ENCODE data around the gene MAP1LC3B. TPM values are rescaled to one million over a fixed set of nuclear protein-coding genes. Genes with fewer than 3 reads are reported as not detected.

The MAP1LC3B gene
- total RNA-seq, 1 donor: 44.5 TPM

DNA sequence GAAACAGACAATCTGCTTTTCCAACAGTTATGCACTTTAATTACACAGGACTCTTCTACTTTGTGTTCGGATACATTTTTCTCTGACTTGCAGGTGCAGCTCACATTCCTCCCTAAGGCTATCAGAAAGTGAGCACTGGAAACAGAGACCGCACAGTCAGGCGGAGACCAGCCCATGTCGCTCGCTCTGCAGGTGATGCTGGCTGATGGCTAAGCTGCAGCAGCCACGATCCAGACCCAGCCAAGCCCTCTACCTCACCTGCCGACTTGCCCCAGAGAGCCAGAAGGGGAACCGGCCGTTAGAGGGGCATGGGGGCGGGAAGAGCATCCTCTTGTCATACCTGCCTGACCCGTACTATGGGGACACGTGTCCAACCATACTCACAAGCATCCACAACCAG lies 33.8 kb downstream of the MAP1LC3B start:
- no peak overlapping the region for H3K4me3 ChIP-seq (ENCODE audit: insufficient read depth, low read length)
- no peaks in the 10 kb centered on the region for H3K4me1 ChIP-seq (ENCODE audit: insufficient read depth, low read length)
- no peak overlapping the region for H3K27ac ChIP-seq (ENCODE audit: low read depth, low read length)
- no peak for DNase-seq (ENCODE audit: insufficient read length, low spot score, missing footprints)
- peaks cover 21% of the 10 kb centered on the region for H4K20me1 ChIP-seq (ENCODE audit: insufficient read depth, low read length)
- no peak overlapping the region for H3K4me2 ChIP-seq (ENCODE audit: insufficient read depth, low read length)
- H3K79me2 ChIP-seq (ENCODE audit: insufficient read depth, low read length): peaks cover 25% of the 10 kb centered on the region
- no peaks in the 10 kb centered on the region for H3K9me3 ChIP-seq (ENCODE audit: low read depth, low read length)
- TF ChIP-seq, protein P1, sequence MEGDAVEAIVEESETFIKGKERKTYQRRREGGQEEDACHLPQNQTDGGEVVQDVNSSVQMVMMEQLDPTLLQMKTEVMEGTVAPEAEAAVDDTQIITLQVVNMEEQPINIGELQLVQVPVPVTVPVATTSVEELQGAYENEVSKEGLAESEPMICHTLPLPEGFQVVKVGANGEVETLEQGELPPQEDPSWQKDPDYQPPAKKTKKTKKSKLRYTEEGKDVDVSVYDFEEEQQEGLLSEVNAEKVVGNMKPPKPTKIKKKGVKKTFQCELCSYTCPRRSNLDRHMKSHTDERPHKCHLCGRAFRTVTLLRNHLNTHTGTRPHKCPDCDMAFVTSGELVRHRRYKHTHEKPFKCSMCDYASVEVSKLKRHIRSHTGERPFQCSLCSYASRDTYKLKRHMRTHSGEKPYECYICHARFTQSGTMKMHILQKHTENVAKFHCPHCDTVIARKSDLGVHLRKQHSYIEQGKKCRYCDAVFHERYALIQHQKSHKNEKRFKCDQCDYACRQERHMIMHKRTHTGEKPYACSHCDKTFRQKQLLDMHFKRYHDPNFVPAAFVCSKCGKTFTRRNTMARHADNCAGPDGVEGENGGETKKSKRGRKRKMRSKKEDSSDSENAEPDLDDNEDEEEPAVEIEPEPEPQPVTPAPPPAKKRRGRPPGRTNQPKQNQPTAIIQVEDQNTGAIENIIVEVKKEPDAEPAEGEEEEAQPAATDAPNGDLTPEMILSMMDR (IDR thresholded peaks at IDR 0.05; ENCODE audit: extremely low read depth, low read depth, low read length): no peak
- peaks cover 20% of the 10 kb centered on the region for H3K36me3 ChIP-seq (ENCODE audit: insufficient read depth, low read length)
- no peaks in the 10 kb centered on the region for H3K27me3 ChIP-seq (ENCODE audit: insufficient read depth, low read length)
- no peak overlapping the region for H2AFZ ChIP-seq (ENCODE audit: low read length)

DNA sequence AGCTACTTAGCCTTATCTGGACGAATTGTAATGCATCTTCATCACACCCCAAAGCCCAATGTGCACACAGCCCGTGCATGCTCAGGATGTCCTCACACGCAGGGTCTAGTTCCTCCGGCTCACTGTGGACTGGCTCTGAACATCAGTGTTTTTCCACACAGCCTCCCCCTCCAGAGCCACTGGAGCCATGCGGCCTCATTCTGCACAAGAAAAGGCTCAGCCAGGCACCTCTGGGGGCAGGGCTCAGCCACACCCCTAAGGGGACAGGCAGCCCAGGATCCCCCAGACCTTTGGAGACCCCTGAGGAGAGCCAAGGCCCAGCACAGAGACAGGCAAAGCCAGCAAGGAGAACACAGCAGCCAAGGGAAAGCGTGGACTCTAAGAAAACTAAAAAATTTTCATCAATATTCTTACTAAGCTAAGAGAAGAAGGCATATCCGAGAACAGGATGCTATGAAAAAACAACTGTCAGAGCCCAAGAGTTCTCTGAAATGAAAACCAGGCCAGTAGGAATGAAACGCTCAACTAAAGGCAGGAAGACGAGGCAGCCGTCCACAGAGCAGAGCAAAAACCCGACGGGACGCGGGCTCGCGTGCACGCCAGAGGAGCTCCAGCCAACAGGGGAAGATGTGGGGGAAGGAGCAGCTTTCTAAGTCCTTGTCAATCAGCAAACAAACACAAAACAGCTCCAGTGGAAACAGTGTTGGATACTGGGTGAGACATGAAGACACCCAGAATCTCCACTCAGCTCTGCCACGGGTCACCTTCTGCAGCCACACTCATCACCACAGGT lies 34.5 kb downstream of the MAP1LC3B start:
- DNase-seq (ENCODE audit: insufficient read length, low spot score, missing footprints): peak; percentile 31
- Histone ChIP-seq H3K36me3 (ENCODE audit: insufficient read depth, low read length) (peaks cover 21% of the 10 kb centered on the region), H3K27ac (ENCODE audit: low read depth, low read length) (no peak overlapping the region), H3K4me2 (ENCODE audit: insufficient read depth, low read length) (no peak overlapping the region), H3K4me1 (ENCODE audit: insufficient read depth, low read length) (peaks cover 2% of the 10 kb centered on the region), H4K20me1 (ENCODE audit: insufficient read depth, low read length) (peaks cover 23% of the 10 kb centered on the region), H2AFZ (ENCODE audit: low read length) (no peak overlapping the region), H3K27me3 (ENCODE audit: insufficient read depth, low read length) (no peaks in the 10 kb centered on the region), H3K4me3 (ENCODE audit: insufficient read depth, low read length) (no peak overlapping the region), H3K79me2 (ENCODE audit: insufficient read depth, low read length) (peaks cover 27% of the 10 kb centered on the region), H3K9me3 (ENCODE audit: low read depth, low read length) (no peaks in the 10 kb centered on the region)
- TF ChIP-seq, protein P1 (IDR thresholded peaks at IDR 0.05; ENCODE audit: extremely low read depth, low read depth, low read length): no peak

DNA sequence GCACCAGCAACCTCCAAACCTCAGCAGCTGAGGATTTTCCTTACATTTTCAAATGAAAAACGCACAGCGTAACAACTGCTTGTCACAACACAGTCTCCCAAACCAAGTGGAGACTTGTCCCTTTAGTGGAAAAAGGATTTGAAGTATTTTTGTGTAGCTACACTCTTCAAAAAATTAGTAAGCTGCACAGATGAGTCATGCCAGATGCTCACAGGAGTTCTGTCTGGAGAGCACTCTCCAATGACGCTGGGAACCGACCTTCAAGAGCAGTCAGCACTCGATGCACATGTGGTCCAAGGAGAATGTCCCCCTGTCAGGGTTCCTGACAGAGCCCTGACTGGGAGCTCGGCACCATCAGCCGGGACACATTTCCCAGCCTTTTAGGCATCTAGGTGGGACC lies 39.8 kb downstream of the MAP1LC3B start:
- peaks cover 9% of the 10 kb centered on the region for H3K36me3 ChIP-seq (ENCODE audit: insufficient read depth, low read length)
- peaks cover 49% of the 10 kb centered on the region for H4K20me1 ChIP-seq (ENCODE audit: insufficient read depth, low read length)
- TF ChIP-seq, protein P1 (IDR thresholded peaks at IDR 0.05; ENCODE audit: extremely low read depth, low read depth, low read length): no peak
- peaks cover 27% of the 10 kb centered on the region for H3K4me1 ChIP-seq (ENCODE audit: insufficient read depth, low read length)
- H3K9me3 ChIP-seq (ENCODE audit: low read depth, low read length): no peaks in the 10 kb centered on the region
- H3K4me3 ChIP-seq (ENCODE audit: insufficient read depth, low read length): no peak overlapping the region
- DNase-seq (ENCODE audit: insufficient read length, low spot score, missing footprints): peak; percentile 97
- no peak overlapping the region for H3K4me2 ChIP-seq (ENCODE audit: insufficient read depth, low read length)
- peak overlapping the region; percentile 20 for H3K27ac ChIP-seq (ENCODE audit: low read depth, low read length)
- no peaks in the 10 kb centered on the region for H3K27me3 ChIP-seq (ENCODE audit: insufficient read depth, low read length)
- peaks cover 53% of the 10 kb centered on the region for H3K79me2 ChIP-seq (ENCODE audit: insufficient read depth, low read length)
- H2AFZ ChIP-seq (ENCODE audit: low read length): no peak overlapping the region

DNA sequence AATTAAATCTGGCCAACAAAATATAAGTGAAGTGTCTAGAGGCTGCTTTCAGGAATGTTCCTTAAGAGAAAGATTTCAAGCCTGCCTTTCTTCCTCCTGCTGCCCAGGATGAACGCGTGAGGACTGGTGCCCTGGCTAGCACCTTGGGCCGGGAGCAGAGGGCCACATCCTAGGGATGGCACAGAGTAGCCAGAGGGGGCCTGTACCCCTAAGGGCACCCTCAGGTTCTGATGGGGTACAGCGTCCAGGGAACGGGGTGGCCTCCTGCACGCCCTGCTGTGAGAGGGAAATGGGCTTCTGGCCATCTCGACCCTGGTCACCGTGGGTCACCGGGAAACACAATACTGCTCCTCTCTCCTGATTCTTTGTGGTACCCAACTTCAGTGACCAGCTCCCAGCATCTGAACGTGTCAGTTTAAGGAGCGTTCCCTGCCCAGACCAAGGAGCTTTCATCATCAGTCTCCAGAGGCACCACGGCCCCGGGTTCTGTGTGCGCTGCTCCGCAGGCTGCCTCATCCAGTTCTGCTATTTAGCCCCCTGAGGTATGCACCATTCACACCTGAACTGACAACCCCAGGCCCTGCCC lies 40.3 kb downstream of the MAP1LC3B start:
- no peaks in the 10 kb centered on the region for H3K9me3 ChIP-seq (ENCODE audit: low read depth, low read length)
- no peak for DNase-seq (ENCODE audit: insufficient read length, low spot score, missing footprints)
- no peak overlapping the region for H2AFZ ChIP-seq (ENCODE audit: low read length)
- peaks cover 9% of the 10 kb centered on the region for H3K36me3 ChIP-seq (ENCODE audit: insufficient read depth, low read length)
- no peak overlapping the region for H3K4me3 ChIP-seq (ENCODE audit: insufficient read depth, low read length)
- H3K4me2 ChIP-seq (ENCODE audit: insufficient read depth, low read length): no peak overlapping the region
- peaks cover 55% of the 10 kb centered on the region for H3K79me2 ChIP-seq (ENCODE audit: insufficient read depth, low read length)
- H3K27me3 ChIP-seq (ENCODE audit: insufficient read depth, low read length): no peaks in the 10 kb centered on the region
- H3K27ac ChIP-seq (ENCODE audit: low read depth, low read length): peak overlapping the region; percentile 20
- TF ChIP-seq, protein P1 (IDR thresholded peaks at IDR 0.05; ENCODE audit: extremely low read depth, low read depth, low read length): no peak
- peaks cover 27% of the 10 kb centered on the region for H3K4me1 ChIP-seq (ENCODE audit: insufficient read depth, low read length)
- peaks cover 51% of the 10 kb centered on the region for H4K20me1 ChIP-seq (ENCODE audit: insufficient read depth, low read length)
